Caco-2 (cell line): ENCODE data around the gene HEBP1. TPM values are rescaled to one million over a fixed set of nuclear protein-coding genes. Genes with fewer than 3 reads are reported as not detected.

Source experiments
- BruUV-seq: library from RNA; stranded (reverse); fragments of 400-500 nt; replicated peaks from 2 replicates; lab custom pipeline; 2021; lab: Mats Ljungman, UMichigan
- CTCF ChIA-PET: fragments of 300-600 bp; sonication (Branson Sonifier 250); formaldehyde crosslinking; loops from one replicate; lab custom pipeline; 2022; ENCODE audit warnings: antibody characterized with exemption; lab: Charles Lee
- POLR2A ChIA-PET: fragments of 300-600 bp; sonication (Branson Sonifier 250); formaldehyde crosslinking; loops from one replicate; lab custom pipeline; 2022; ENCODE audit warnings: antibody characterized with exemption; lab: Charles Lee
- DNase-seq, 2 experiments: peaks; one replicate each; pipeline versions ENCODE4 v3.0.0 to v3.0.0-alpha.2; 2020 to 2022
- H3K27me3 ChIP-seq: replicated peaks from 2 replicates; pipeline ENCODE4 v1.6.0; 2011; ENCODE audit warnings: low read length; ENCODE audit not compliant: control insufficient read depth, insufficient read depth
- H3K36me3 ChIP-seq: 2 replicates; pipeline ENCODE4 v1.5.1; 2011; ENCODE audit warnings: low read length; ENCODE audit not compliant: control insufficient read depth, insufficient read depth
- H3K4me1 ChIP-seq: fragments of 250-450 bp; sonication (Bioruptor Pico); 2 replicates; pipeline ENCODE4 v1.5.1; 2020; ENCODE audit warnings: mild to moderate bottlenecking
- H3K4me3 ChIP-seq: 2 replicates; pipeline ENCODE4 v1.5.1; 2011; ENCODE audit warnings: low read depth, mild to moderate bottlenecking, control low read depth, low read length
- H3K9me3 ChIP-seq: fragments of 250-450 bp; sonication (Bioruptor Pico); 2 replicates; pipeline ENCODE4 v1.5.1; 2020; ENCODE audit warnings: mild to moderate bottlenecking, moderate library complexity
- H3K27ac Mint-ChIP-seq: one replicate; pipeline ENCODE4 v1.8.0; 2022; ENCODE audit warnings: mixed read lengths; ENCODE audit not compliant: unreplicated experiment
- H3K27me3 Mint-ChIP-seq: one replicate; pipeline ENCODE4 v1.8.0; 2022; ENCODE audit warnings: mixed read lengths; ENCODE audit not compliant: insufficient read depth, unreplicated experiment
- H3K36me3 Mint-ChIP-seq: one replicate; pipeline ENCODE4 v1.8.0; 2022; ENCODE audit warnings: mild to moderate bottlenecking, mixed read lengths; ENCODE audit not compliant: insufficient read depth, unreplicated experiment
- H3K4me1 Mint-ChIP-seq: one replicate; pipeline ENCODE4 v1.8.0; 2022; ENCODE audit warnings: low read depth, mixed read lengths; ENCODE audit not compliant: unreplicated experiment
- H3K4me3 Mint-ChIP-seq: one replicate; pipeline ENCODE4 v1.8.0; 2022; ENCODE audit warnings: mild to moderate bottlenecking, moderate library complexity, mixed read lengths; ENCODE audit not compliant: unreplicated experiment
- H3K9me3 Mint-ChIP-seq: one replicate; pipeline ENCODE4 v1.8.0; 2022; ENCODE audit warnings: mixed read lengths; ENCODE audit not compliant: unreplicated experiment
- intact Hi-C: fragments of 100-400 bp; cut with micrococcal nuclease; formaldehyde crosslinking; loops from one replicate; pipeline ENCODE4 v1.10.0; 2022; ENCODE audit not compliant: unreplicated experiment
- total RNA-seq: library from RNA; stranded (reverse); gene quantifications from 2 replicates; pipeline ENCODE4 v1.2.3, GENCODE V29; 2022
- TF ChIP-seq, protein P1 (sequence below), 2 experiments: fragments of 200-600 bp in 1 of 2; IDR thresholded peaks; 1 replicate in 1 of 2; 2 replicates in 1 of 2; pipeline versions ENCODE4 v1.5.1 to v1.8.0; 2011 to 2022; ENCODE audit warnings: antibody characterized with exemption in 1 of 2, control low read depth in 1 of 2, inconsistent platforms in 1 of 2, low read depth in 1 of 2, low read length in 1 of 2, mild to moderate bottlenecking in 1 of 2, moderate library complexity in 1 of 2; ENCODE audit not compliant: insufficient read depth in 1 of 2, severe bottlenecking in 1 of 2, unreplicated experiment in 1 of 2

HEBP1 gene
- total RNA-seq, 1 experiment from 2014 or later = 55.8 TPM

DNA sequence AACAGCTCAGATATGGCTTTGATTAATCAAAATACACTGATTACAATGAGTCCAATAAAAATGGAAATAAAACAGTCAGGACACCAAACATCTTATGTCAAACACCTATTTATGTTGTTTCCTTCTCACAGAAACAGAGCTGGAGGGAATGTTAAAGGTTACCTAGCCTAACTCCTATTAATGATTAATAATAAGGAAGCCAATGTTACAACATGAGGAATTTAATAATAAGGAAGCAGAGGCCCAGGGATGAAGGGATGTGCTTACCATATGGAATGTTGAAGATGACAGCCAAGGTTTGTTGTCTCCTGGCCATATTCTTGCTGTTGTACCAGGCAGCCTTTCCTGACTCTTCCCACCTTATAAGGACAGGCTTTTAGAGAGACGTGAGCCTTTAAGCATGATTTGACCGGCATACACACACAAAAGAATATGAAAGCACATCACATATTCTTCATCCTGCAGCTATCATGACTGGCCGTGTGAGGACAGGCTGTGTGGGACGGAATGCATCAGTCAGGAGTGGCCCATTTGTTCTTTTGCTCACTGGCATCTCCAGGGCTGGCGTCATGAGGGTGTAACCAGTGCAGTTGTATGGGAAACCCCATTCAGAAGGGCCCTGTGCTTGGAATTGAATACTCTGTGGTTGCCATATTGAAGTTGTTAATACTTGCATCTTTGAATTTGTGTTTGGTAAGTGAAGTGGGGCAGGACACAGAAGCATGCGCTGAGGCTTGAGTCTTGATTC is 45.0 kb downstream of the HEBP1 start:
- no TSS peak for BruUV-seq
- no peak for DNase-seq
- Histone ChIP-seq H3K9me3 (no peaks in the 10 kb centered on the region), H3K27me3 (no peaks in the 10 kb centered on the region), H3K36me3 (no peaks in the 10 kb centered on the region), H3K4me3 (no peak overlapping the region), H3K4me1 (peaks cover 16% of the 10 kb centered on the region)
- POLR2A ChIA-PET = no interaction called here
- Mint-ChIP-seq H3K4me1 (no peaks in the 10 kb centered on the region), H3K4me3 (no peak overlapping the region), H3K9me3 (peaks cover 22% of the 10 kb centered on the region), H3K27ac (no peak overlapping the region), H3K36me3 (no peaks in the 10 kb centered on the region), H3K27me3 (no peaks in the 10 kb centered on the region)
- intact Hi-C loops = no loop called here
- CTCF ChIA-PET = interaction anchor here (0.7 to 1.3 kb wide), 3 partner anchors 20 to 257 kb away, joined by 3 to 4 read pairs (median 4); no protein-coding TSS in a partner anchor
- TF ChIP-seq, protein P1, sequence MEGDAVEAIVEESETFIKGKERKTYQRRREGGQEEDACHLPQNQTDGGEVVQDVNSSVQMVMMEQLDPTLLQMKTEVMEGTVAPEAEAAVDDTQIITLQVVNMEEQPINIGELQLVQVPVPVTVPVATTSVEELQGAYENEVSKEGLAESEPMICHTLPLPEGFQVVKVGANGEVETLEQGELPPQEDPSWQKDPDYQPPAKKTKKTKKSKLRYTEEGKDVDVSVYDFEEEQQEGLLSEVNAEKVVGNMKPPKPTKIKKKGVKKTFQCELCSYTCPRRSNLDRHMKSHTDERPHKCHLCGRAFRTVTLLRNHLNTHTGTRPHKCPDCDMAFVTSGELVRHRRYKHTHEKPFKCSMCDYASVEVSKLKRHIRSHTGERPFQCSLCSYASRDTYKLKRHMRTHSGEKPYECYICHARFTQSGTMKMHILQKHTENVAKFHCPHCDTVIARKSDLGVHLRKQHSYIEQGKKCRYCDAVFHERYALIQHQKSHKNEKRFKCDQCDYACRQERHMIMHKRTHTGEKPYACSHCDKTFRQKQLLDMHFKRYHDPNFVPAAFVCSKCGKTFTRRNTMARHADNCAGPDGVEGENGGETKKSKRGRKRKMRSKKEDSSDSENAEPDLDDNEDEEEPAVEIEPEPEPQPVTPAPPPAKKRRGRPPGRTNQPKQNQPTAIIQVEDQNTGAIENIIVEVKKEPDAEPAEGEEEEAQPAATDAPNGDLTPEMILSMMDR (IDR thresholded peaks at IDR 0.05; ENCODE audit: insufficient read depth in 1 of 2, low read depth in 1 of 2, low read length in 1 of 2, severe bottlenecking in 1 of 2, unreplicated experiment in 1 of 2) = no peak

DNA sequence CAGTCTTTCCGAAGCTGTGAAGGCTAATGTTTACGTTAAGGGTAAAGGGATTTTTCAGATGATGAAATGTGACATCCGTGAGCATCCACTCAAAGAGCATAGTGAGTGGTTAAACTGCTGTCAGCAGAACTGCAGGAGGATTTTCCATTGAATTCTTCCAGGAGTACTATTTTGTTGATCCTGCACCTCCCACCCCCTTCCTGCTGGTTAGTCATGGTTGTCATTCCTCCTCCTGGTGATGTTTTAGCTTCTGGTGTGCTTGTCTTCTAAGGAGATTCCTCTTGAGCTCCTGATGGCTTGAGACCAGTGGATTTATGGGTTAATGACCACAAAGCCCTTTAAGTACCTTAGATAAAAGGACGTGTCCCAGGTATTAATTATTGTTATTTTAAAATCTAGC is 45.7 kb downstream of the HEBP1 start:
- intact Hi-C loops = no loop called here
- no TSS peak for BruUV-seq
- Mint-ChIP-seq H3K4me1 (no peaks in the 10 kb centered on the region), H3K27me3 (no peaks in the 10 kb centered on the region), H3K4me3 (no peak overlapping the region), H3K9me3 (peaks cover 28% of the 10 kb centered on the region), H3K36me3 (no peaks in the 10 kb centered on the region), H3K27ac (no peak overlapping the region)
- TF ChIP-seq, protein P1 (IDR thresholded peaks at IDR 0.05; ENCODE audit: insufficient read depth in 1 of 2, low read depth in 1 of 2, low read length in 1 of 2, severe bottlenecking in 1 of 2, unreplicated experiment in 1 of 2) = no peak
- CTCF ChIA-PET = interaction anchor here (0.7 to 1.3 kb wide), 3 partner anchors 20 to 258 kb away, joined by 3 to 4 read pairs (median 4); no protein-coding TSS in a partner anchor
- H3K36me3 ChIP-seq = no peaks in the 10 kb centered on the region
- H3K4me1 ChIP-seq = peaks cover 16% of the 10 kb centered on the region
- no peak overlapping the region for H3K4me3 ChIP-seq
- DNase-seq = no peak
- H3K27me3 ChIP-seq = no peaks in the 10 kb centered on the region
- POLR2A ChIA-PET = no interaction called here
- H3K9me3 ChIP-seq = no peaks in the 10 kb centered on the region

DNA sequence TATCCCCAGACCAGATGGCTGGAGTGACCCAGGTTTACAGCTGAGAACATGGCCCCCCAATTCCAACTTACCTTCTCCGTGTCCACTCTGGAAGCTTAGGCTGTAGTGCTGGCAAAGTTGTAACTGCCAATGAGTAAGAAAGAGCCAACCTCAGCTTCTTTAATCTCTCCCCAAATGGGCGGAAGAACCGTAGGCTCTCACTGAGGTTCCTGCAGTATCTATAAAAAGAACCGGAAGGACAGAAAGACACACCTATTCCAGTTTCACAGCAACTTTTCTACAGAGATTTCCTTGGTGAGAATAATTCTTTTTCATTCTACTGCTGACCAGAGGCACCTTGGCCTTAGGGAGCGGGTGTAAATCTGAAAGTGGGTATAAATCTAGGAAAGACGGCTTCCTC is 48.0 kb downstream of the HEBP1 start, which contains the start of gene GPRC5D:
TSS of gene GPRC5D (minus strand) at position 135 of the 400 bp plus-strand sequence. CDS start 1,786 bp downstream, outside the sequence.
- intact Hi-C loops = no loop called here
- Mint-ChIP-seq H3K4me1 (no peaks in the 10 kb centered on the region), H3K4me3 (no peak within 1 kb of the TSS), H3K27me3 (no peaks in the 10 kb centered on the region), H3K9me3 (peaks cover 30% of the 10 kb centered on the region), H3K27ac (no peak within 1 kb of the TSS), H3K36me3 (no peaks in the 10 kb centered on the region)
- Histone ChIP-seq H3K27me3 (no peaks in the 10 kb centered on the region), H3K9me3 (no peaks in the 10 kb centered on the region), H3K4me3 (no peak within 1 kb of the TSS), H3K4me1 (peaks cover 16% of the 10 kb centered on the region), H3K36me3 (no peaks in the 10 kb centered on the region)
- DNase-seq = no peak
- TF ChIP-seq, protein P1 (IDR thresholded peaks at IDR 0.05; ENCODE audit: insufficient read depth in 1 of 2, low read depth in 1 of 2, low read length in 1 of 2, severe bottlenecking in 1 of 2, unreplicated experiment in 1 of 2) = no peak
- CTCF ChIA-PET = no interaction called here
- POLR2A ChIA-PET = no interaction called here
- no TSS peak for BruUV-seq
